Upper lobe of left lung (tissue), 6 donors: ENCODE measurements around the gene MICAL2. TPM values are rescaled to one million over a fixed set of nuclear protein-coding genes. Genes with fewer than 3 reads are reported as not detected.

ENCODE experiments used
- ATAC-seq, 2 donors: fragments of 200-7000 bp; cut with Tn5 transposase; one replicate each; pipeline ENCODE4 v1.9.1; 2022; ENCODE audit warnings: mild to moderate bottlenecking in 2 of 2, moderate library complexity in 2 of 2; ENCODE audit not compliant: low FRiP score in 2 of 2
- DNase-seq, 2 donors: peaks; one replicate each; pipeline ENCODE4 v3.0.0-alpha.2; 2019 to 2020
- H3K27ac ChIP-seq, 4 donors: fragments of 200-600 bp; sonication (generic); one replicate each; pipeline ENCODE4 v1.5.1; 2016 to 2019
- H3K27me3 ChIP-seq, 4 donors: fragments of 200-600 bp; sonication (generic); one replicate each; pipeline ENCODE4 v1.5.1; 2017 to 2019
- H3K36me3 ChIP-seq, 4 donors: fragments of 200-600 bp; sonication (generic); one replicate each; pipeline ENCODE4 v1.5.1; 2016 to 2019
- H3K4me1 ChIP-seq, 4 donors: fragments of 200-600 bp; sonication (generic); one replicate each; pipeline ENCODE4 v1.5.1; 2018 to 2019
- H3K4me3 ChIP-seq, 4 donors: fragments of 200-600 bp; sonication (generic); one replicate each; pipeline ENCODE4 v1.5.1; 2017 to 2019; ENCODE audit warnings: mild to moderate bottlenecking in 2 of 4, moderate library complexity in 1 of 4
- H3K9me3 ChIP-seq, 4 donors: fragments of 200-600 bp; sonication (generic); one replicate each; pipeline ENCODE4 v1.5.1; 2018 to 2019
- CTCF ChIP-seq, 6 experiments: fragments of 450-650 bp in 4 of 6; fragments of 200-600 bp in 2 of 6; sonication (generic) in 2 of 6; IDR thresholded peaks; one replicate each; pipeline ENCODE4 v1.5.1; 2016 to 2019; ENCODE audit warnings: antibody characterized with exemption in 6 of 6
- EP300 ChIP-seq, 4 donors: sonication (generic); formaldehyde crosslinking; IDR thresholded peaks; one replicate each; pipeline ENCODE4 v1.5.1; 2017; ENCODE audit warnings: antibody characterized with exemption in 4 of 4, control low read depth in 2 of 4
- POLR2A ChIP-seq, 4 donors: fragments of 450-650 bp; IDR thresholded peaks; one replicate each; pipeline ENCODE4 v1.5.1; 2016 to 2017; ENCODE audit warnings: antibody characterized with exemption in 4 of 4, mild to moderate bottlenecking in 2 of 4
- POLR2AphosphoS5 ChIP-seq, 2 donors: sonication (generic); formaldehyde crosslinking; IDR thresholded peaks; one replicate each; pipeline ENCODE4 v1.5.1; 2017; ENCODE audit warnings: antibody characterized with exemption in 2 of 2
- WGBS, 2 donors: methylation state at CpG; one replicate each; pipeline ENCODE4 v1.1.5; 2017 to 2018; 5-methylcytosine and 5-hydroxymethylcytosine counted together
- total RNA-seq, 6 donors: library from RNA; depleted of rRNA in 4 of 6; stranded (reverse); fragments of >200 nt in 4 of 6; gene quantifications; one replicate each; pipeline versions ENCODE4 v1.1.0 to v1.2.1, GENCODE V29; 2016 to 2021
- donor health status: DM: no; HTN: no; CAD: no; lungs with moderate emphysema.
- donor health status: DM: no; HTN: yes; CAD: no; lungs with severe emphysema.

Gene MICAL2
- total RNA-seq, 6 donors from 2014 or later = 138 to 327 (median 175) TPM

GRCh38 chr11:12185106-12185690 lies 74.8 kb downstream of the MICAL2 start:
- ATAC-seq = no peak
- 83 to 92% methylated on average over 3 of the region's 3 CpGs for WGBS, 2 donors
- H3K4me1 ChIP-seq = peaks cover 12 to 41% (median 32%) of the 10 kb centered on the region in 4 donors

GRCh38 chr11:12185914-12186313 lies 75.5 kb downstream of the MICAL2 start:
- Histone ChIP-seq H3K27ac (peak overlapping the region in 3 of 4 donors; percentile 12 to 78 (median 61)), H3K27me3 (no peaks in the 10 kb centered on the region), H3K4me3 (no peak overlapping the region), H3K36me3 (peaks cover 0 to 5% (median 0%) of the 10 kb centered on the region in 4 donors), H3K9me3 (no peaks in the 10 kb centered on the region), H3K4me1 (peaks cover 12 to 41% (median 32%) of the 10 kb centered on the region in 4 donors)
- WGBS, 2 donors = 59 to 74% methylated on average over 4 of the region's 4 CpGs
- TF ChIP-seq POLR2AphosphoS5 (IDR thresholded peaks at IDR 0.05) (peak; percentile 22 to 48), CTCF (IDR thresholded peaks at IDR 0.05) (no peak), EP300 (IDR thresholded peaks at IDR 0.05) (peak in 1 of 4 donors; percentile 69)
- peak; percentile 25 to 77 for ATAC-seq
- DNase-seq = peak in 1 of 2 donors; percentile 81

More at GRCh38 chr11:12185106-12185690, 74.8 kb downstream of the MICAL2 start:
- H3K9me3 ChIP-seq = no peaks in the 10 kb centered on the region
- H3K27ac ChIP-seq = peak overlapping the region in 3 of 4 donors; percentile 12 to 61 (median 39)
- TF ChIP-seq POLR2A (IDR thresholded peaks at IDR 0.05) (no peak), CTCF (IDR thresholded peaks at IDR 0.05) (no peak), POLR2AphosphoS5 (IDR thresholded peaks at IDR 0.05) (no peak), EP300 (IDR thresholded peaks at IDR 0.05) (no peak)
- H3K27me3 ChIP-seq = no peaks in the 10 kb centered on the region
- H3K4me3 ChIP-seq = no peak overlapping the region
- no peak for DNase-seq
- peaks cover 0 to 5% (median 0%) of the 10 kb centered on the region in 4 donors for H3K36me3 ChIP-seq

GRCh38 chr11:12186701-12187100 lies 76.3 kb downstream of the MICAL2 start:
- DNase-seq = no peak
- Histone ChIP-seq H3K4me3 (no peak overlapping the region), H3K9me3 (no peaks in the 10 kb centered on the region), H3K36me3 (peaks cover 0 to 5% (median 0%) of the 10 kb centered on the region in 4 donors), H3K4me1 (peaks cover 12 to 41% (median 32%) of the 10 kb centered on the region in 4 donors), H3K27ac (peak overlapping the region in 3 of 4 donors; percentile 12 to 78 (median 61)), H3K27me3 (no peaks in the 10 kb centered on the region)
- 86 to 88% methylated on average over 4 to 5 of the region's 5 CpGs for WGBS, 2 donors
- no peak for ATAC-seq
- TF ChIP-seq EP300 (IDR thresholded peaks at IDR 0.05) (no peak), CTCF (IDR thresholded peaks at IDR 0.05) (no peak)

- Histone ChIP-seq H3K4me1 (peaks cover 12 to 41% (median 30%) of the 10 kb centered on the region in 4 donors), H3K9me3 (no peaks in the 10 kb centered on the region), H3K27me3 (no peaks in the 10 kb centered on the region), H3K36me3 (peaks cover 0 to 5% (median 0%) of the 10 kb centered on the region in 4 donors), H3K27ac (peak overlapping the region in 2 of 4 donors; percentile 61 to 78), H3K4me3 (no peak overlapping the region)
- no peak for ATAC-seq
- 81 to 87% methylated on average over 6 to 8 of the region's 8 CpGs for WGBS, 2 donors
- peak in 1 of 2 donors; percentile 38 for DNase-seq
- TF ChIP-seq POLR2AphosphoS5 (IDR thresholded peaks at IDR 0.05) (no peak), CTCF (IDR thresholded peaks at IDR 0.05) (no peak), POLR2A (IDR thresholded peaks at IDR 0.05) (no peak), EP300 (IDR thresholded peaks at IDR 0.05) (no peak)
Observed at GRCh38 chr11:12187399-12187798, 77.0 kb downstream of the MICAL2 start.
